HG02642 (cell line): ENCODE data around the gene BORA.
A peak's percentile ranks its signal among the peaks of the same experiment; 100 is the strongest.
"Not testable (repeated sequence)": the region's sequence is repeated elsewhere in the genome, so short reads cannot be mapped to it uniquely, and the experiment has no call there.

Source experiments
- ATAC-seq: cut with Tn5 transposase; IDR thresholded peaks from one replicate; pipeline ENCODE4 v1.9.1; 2021; ENCODE audit warnings: mild to moderate bottlenecking; ENCODE audit not compliant: unreplicated experiment, poor library complexity

The BORA gene

DNA sequence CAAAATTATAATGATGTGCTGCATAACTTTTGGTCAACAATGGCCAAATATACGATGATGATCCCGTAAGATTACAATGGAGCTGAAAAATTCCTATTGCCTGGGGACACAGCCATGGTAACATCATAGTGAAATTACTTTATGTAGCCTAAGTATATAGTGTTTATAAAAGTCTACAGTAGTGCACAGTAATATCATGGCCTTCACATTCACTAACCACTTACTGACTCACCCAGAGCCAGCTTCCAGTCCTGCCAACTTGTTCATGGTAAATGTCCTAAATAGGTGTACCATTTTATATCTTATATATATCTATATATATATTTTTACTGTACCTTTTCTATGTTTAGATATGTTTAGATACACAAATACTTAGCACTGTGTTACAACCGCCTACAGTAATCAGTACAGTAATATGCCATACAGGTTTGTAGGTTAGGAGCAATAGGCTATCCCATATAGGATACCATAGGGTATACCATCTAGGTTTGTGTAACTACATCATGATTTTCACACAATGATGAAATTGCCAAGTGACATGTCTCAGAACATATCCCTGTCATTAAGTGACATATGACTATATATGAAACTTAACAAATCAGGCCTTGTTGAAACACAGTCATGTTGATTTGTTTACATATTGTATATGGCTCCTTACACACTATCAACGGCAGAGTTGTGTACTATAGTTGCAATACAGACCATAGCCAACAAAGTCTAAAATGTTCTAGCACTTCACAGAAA lies 30.2 kb downstream of the BORA start:
- no peak for ATAC-seq

GRCh38 chr13:72760189-72760588 lies 32.5 kb downstream of the BORA start:
- ATAC-seq: no peak

DNA sequence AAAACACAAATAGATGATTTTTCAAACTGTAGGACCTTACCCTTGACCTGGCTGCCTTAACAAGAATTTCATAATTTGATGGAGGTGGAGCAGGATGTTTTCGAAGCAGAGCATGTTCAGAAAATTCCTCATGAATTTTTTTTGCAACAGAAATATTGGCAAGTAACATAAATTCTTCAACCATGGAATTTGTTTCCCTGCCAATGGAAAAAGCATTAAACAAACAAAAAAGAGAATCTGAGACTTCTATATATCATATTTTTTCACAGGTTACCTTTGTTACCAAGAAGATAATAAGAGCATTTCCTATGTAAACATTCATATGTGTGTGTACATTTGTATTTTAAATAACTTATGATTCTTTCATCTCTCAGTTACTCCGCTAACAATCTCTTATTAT lies 35.7 kb downstream of the BORA start:
- ATAC-seq: no peak

GRCh38 chr13:72774019-72774418 lies 46.3 kb downstream of the BORA start:
- ATAC-seq: no peak

DNA sequence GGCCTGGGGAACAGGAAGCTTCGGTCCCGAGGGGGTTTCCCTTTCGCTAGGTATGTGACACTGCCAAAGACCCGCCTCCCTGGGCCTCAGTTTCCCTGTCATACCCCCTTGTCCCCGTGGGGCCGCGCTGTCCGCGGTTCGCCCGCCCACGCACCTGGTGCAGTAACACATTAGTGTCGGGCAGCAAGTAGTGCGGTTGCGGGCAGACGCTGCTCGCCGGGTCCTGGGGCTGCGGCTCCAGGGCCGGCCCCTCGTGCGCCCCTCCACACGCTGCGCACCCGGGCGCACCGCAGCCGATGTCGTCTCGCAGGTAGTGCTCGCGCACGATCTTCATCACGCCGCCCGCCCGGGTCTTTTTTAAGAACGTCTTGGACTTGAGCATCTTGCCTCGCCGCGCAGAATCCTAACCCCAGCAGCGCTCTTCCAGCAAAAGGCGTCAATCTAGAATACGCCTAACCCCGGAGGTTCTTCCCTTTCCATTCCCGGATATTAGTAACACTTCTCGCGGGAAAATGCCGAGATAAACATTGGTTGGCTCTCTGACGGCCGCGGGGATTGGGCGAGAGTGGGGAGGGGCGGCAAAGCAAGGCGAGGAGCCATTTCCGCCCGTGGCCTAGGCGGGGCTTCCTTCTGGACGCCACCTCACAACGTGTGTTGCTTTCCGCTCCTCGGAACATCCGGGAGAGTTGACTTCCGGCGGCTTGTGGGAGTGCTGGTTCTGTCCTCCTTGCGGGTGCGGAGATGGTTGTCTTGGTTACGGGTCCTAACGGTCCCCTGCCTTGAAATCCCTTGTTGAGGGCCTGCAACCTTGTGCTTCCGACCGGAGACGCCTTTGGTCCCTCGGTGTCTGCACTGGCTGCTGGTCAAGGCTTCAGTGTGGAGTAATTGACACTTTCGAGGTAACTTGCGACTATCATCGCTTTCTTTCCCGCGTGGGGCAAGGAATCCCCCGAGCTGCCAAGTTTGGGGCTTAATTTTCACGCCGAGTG lies 54.0 kb downstream of the BORA start, which contains the start of the genes DIS3 and PIBF1:
Gene DIS3, minus strand, starts transcription at position 450 of the 989 bp plus-strand sequence. Its CDS starts 68 bp downstream, at position 382.
Gene PIBF1, plus strand, starts transcription at position 683 of the 989 bp plus-strand sequence. CDS start 1,337 bp downstream, outside the sequence.
- peak; percentile 98 for ATAC-seq

DNA sequence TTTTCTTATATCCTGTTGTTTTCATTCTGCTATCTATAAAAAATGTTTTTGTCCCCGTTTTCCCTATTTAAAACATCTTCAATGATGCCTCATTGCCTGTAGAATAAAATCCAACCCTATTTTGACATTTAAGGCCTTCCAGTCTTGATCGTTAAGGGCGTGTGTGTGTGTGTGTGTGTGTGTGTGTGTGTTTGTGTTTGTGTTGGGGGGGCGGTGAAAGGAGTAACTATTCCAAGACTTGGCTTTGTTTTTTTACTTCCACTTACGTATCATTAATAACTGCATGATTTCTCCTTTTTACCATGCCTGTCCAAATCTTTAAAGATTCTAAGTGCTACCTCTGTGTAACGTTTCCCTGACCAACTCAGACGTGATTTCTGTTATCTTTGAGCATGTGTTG lies 55.0 kb downstream of the BORA start:
- ATAC-seq: no peak

DNA sequence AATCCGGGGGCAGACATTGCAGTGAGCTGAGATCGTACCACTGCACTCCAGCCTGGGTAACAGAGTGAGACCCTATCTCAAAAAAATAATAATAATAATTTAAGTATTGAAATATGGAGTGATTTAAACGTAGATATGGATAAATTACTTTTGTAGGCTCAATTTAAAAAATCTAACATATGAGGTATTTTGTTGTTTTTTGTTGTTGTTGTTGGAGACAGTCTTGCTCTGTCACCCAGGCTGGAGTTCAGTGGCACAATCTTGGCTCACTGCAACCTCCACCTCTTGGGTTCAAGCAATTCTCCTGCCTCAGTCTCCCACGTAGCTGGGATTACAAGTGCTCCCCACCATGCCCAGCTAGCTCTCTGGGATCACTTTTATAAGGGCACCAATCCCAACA lies 57.0 kb downstream of the BORA start:
- ATAC-seq: not testable (repeated sequence)

- no peak for ATAC-seq
These were observed 61.1 kb downstream of the BORA start for GRCh38 chr13:72788831-72789230.

GRCh38 chr13:72792640-72793039 lies 64.9 kb downstream of the BORA start:
- no peak for ATAC-seq

DNA sequence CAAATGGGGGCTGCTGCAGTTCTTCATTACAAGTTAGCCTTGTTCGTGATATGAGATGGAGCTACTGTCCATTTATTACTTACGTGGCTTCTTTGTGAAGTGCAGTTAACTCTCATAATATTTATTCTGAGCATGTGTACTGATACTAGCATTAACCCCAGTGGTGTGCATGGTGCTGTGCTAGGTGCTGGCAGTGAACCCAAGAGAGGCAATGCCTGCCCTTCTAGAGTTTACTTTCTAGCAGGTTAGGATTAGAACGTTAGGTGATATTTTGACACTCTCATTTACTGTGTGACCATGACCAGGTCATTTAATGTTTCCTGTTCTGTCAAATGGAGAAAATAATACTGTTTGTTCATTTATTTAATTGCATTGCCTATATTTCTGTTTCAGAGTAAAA lies 71.1 kb downstream of the BORA start:
- no peak for ATAC-seq

GRCh38 chr13:72804301-72804700 lies 76.6 kb downstream of the BORA start:
- no peak for ATAC-seq
